Ascending aorta (tissue), 2 donors: ENCODE measurements around the gene PDE6B. TPM values are rescaled to one million over a fixed set of nuclear protein-coding genes. Genes with fewer than 3 reads are reported as not detected.

Experiments
- DNase-seq, 2 donors: peaks; one replicate each; pipeline ENCODE4 v3.0.0-alpha.2; 2019; ENCODE audit warnings: low spot score in 2 of 2
- H3K27ac ChIP-seq, 2 donors: fragments of 200-600 bp; sonication (generic); one replicate each; pipeline ENCODE4 v1.5.1; 2016 to 2017; ENCODE audit warnings: mild to moderate bottlenecking in 1 of 2
- H3K27me3 ChIP-seq: fragments of 200-600 bp; sonication (generic); one replicate; pipeline ENCODE4 v1.5.1; 2017
- H3K36me3 ChIP-seq, 2 donors: fragments of 200-600 bp; sonication (generic); one replicate each; pipeline ENCODE4 v1.5.1; 2016
- H3K4me1 ChIP-seq, 2 donors: fragments of 200-600 bp; sonication (generic); one replicate each; pipeline ENCODE4 v1.5.1; 2016 to 2017; ENCODE audit warnings: mild to moderate bottlenecking in 1 of 2
- H3K4me3 ChIP-seq, 2 donors: fragments of 200-600 bp; sonication (generic); one replicate each; pipeline ENCODE4 v1.5.1; 2016 to 2017; ENCODE audit warnings: mild to moderate bottlenecking in 1 of 2
- H3K9me3 ChIP-seq, 2 donors: fragments of 200-600 bp; sonication (generic); one replicate each; pipeline ENCODE4 v1.5.1; 2016
- CTCF ChIP-seq, 3 experiments: fragments of 200-600 bp in 2 of 3; fragments of 450-650 bp in 1 of 3; sonication (generic) in 2 of 3; IDR thresholded peaks; one replicate each; pipeline ENCODE4 v1.5.1; 2016 to 2019; ENCODE audit warnings: antibody characterized with exemption in 3 of 3, mild to moderate bottlenecking in 1 of 3, moderate library complexity in 1 of 3
- intact Hi-C: fragments of 100-400 bp; cut with DNase I; formaldehyde crosslinking; loops from one replicate; pipeline ENCODE4 v1.15.1; 2023
- total RNA-seq: library from RNA; depleted of rRNA; stranded (reverse); fragments of >200 nt; gene quantifications from one replicate; pipeline ENCODE4 v1.1.0, GENCODE V29; 2016

The PDE6B gene
- total RNA-seq, 1 donor from 2014 or later = not detected

GRCh38 chr4:592825-593520, 32.4 kb upstream of the PDE6B start:
- Histone ChIP-seq H3K27ac (no peak overlapping the region), H3K4me3 (no peak overlapping the region), H3K4me1 (no peaks in the 10 kb centered on the region), H3K27me3 (no peaks in the 10 kb centered on the region), H3K36me3 (no peaks in the 10 kb centered on the region), H3K9me3 (peaks cover 0 to 3% of the 10 kb centered on the region in 2 donors)
- intact Hi-C loops = no loop called here
- TF ChIP-seq CTCF (IDR thresholded peaks at IDR 0.05) = no peak
- DNase-seq = no peak

GRCh38 chr4:598925-599324, 26.4 kb upstream of the PDE6B start:
- no peak for DNase-seq
- H3K27me3 ChIP-seq = no peaks in the 10 kb centered on the region
- H3K27ac ChIP-seq = no peak overlapping the region
- no peaks in the 10 kb centered on the region for H3K9me3 ChIP-seq
- TF ChIP-seq CTCF (IDR thresholded peaks at IDR 0.05) = no peak
- H3K36me3 ChIP-seq = no peaks in the 10 kb centered on the region
- H3K4me1 ChIP-seq = no peaks in the 10 kb centered on the region
- intact Hi-C loops = no loop called here
- no peak overlapping the region for H3K4me3 ChIP-seq

GRCh38 chr4:600166-600565, 25.2 kb upstream of the PDE6B start:
- intact Hi-C loops = no loop called here

GRCh38 chr4:600850-601515, 24.4 kb upstream of the PDE6B start:
- H3K4me1 ChIP-seq = no peaks in the 10 kb centered on the region
- H3K27me3 ChIP-seq = no peaks in the 10 kb centered on the region
- intact Hi-C loops = no loop called here
- DNase-seq = no peak
- no peaks in the 10 kb centered on the region for H3K9me3 ChIP-seq
- no peak overlapping the region for H3K4me3 ChIP-seq
- no peak overlapping the region for H3K27ac ChIP-seq
- TF ChIP-seq CTCF (IDR thresholded peaks at IDR 0.05) = no peak
- H3K36me3 ChIP-seq = no peaks in the 10 kb centered on the region

More at GRCh38 chr4:600166-600565, 25.2 kb upstream of the PDE6B start:
- Histone ChIP-seq H3K36me3 (no peaks in the 10 kb centered on the region), H3K4me1 (no peaks in the 10 kb centered on the region), H3K27me3 (no peaks in the 10 kb centered on the region), H3K9me3 (no peaks in the 10 kb centered on the region), H3K4me3 (no peak overlapping the region), H3K27ac (no peak overlapping the region)
- no peak for DNase-seq
- TF ChIP-seq CTCF (IDR thresholded peaks at IDR 0.05) = no peak

GRCh38 chr4:601612-602558, 23.5 kb upstream of the PDE6B start:
- intact Hi-C loops = no loop called here
- Histone ChIP-seq H3K27ac (no peak overlapping the region), H3K4me1 (no peaks in the 10 kb centered on the region), H3K36me3 (no peaks in the 10 kb centered on the region), H3K9me3 (no peaks in the 10 kb centered on the region), H3K4me3 (no peak overlapping the region), H3K27me3 (no peaks in the 10 kb centered on the region)
- TF ChIP-seq CTCF (IDR thresholded peaks at IDR 0.05) = no peak
- no peak for DNase-seq
